ENCODE data around the gene CNBP.
A peak's percentile ranks its signal among the peaks of the same experiment; 100 is the strongest.

Gene CNBP

GRCh38 chr3:129120254-129121004, 63.3 kb downstream of the CNBP start:
- TF ChIP-seq CTCF (IDR thresholded peaks at IDR 0.05; ENCODE audit: insufficient read depth, low read depth, low read length, missing control alignments): peak; percentile 33
- peak overlapping the region; percentile 59 for H3K4me3 ChIP-seq (ENCODE audit: low read length)
- peak; percentile 94 for DNase-seq (ENCODE audit: low read depth)

DNA sequence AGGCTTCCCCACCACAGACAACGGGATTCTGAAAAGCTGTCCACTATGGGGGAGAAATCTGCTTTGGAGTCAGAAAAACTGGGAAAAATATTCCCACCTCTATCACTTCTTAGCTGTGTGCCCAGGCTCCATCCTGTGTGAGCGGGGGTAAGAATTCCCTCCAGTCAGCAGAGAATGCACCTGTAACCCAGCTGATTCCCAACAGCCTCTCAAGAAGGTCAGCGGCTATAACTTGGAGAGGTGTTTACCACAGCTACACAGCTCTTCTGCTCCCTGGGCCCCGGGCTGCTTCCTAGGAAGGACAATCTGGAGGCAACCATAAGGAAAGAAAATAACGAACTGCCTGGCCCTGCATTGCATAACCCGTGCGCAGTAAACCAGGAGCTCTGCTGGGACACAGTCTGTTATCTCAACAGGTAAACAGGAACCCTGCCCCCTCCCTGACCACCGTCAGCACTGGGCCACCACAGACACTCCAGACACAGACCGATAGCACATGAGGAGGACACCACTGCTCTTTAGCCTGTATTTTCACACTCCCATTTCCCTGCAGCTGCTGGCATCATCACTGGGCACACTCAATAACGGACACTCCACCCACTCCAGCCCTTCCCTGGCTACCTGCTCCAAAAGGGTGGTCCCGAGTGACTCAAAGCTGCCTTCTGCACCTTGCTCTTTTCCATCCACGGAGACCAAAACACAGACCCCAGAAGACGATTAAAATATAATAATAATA, 64.2 kb downstream of the CNBP start:
- TF ChIP-seq CTCF (IDR thresholded peaks at IDR 0.05; ENCODE audit: insufficient read depth, low read depth, low read length, missing control alignments): no peak
- peak overlapping the region; percentile 59 for H3K4me3 ChIP-seq (ENCODE audit: low read length)
- DNase-seq (ENCODE audit: low read depth): peak; percentile 16

DNA sequence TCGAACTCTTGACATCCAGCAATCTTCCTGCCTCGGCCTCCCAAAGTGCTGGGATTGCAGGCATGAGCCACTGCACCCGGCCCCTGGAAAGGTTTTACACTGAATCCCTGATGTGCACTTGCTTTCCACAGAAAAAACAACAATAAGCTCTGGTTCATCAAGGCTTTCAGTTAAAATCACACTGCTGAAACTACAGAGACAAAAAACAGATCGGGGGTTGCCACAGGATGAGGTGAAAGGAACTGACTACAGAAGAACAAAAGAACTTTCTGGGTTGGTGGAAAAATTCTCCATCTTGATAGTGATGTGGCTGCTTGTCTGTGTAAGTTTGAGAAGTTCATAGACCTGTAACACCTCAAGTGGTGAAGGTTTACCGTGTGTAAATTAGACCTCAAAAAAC, 65.0 kb downstream of the CNBP start:
- no peak for TF ChIP-seq CTCF (IDR thresholded peaks at IDR 0.05; ENCODE audit: insufficient read depth, low read depth, low read length, missing control alignments)
- no peak overlapping the region for H3K4me3 ChIP-seq (ENCODE audit: low read length)
- DNase-seq (ENCODE audit: low read depth): no peak

Measured in epithelial cell of esophagus (primary cell).